Duodenal mucosa (tissue), 2 donors: ENCODE results near the gene CAPG.
"Not testable (repeated sequence)": the region's sequence is repeated elsewhere in the genome, so short reads cannot be mapped to it uniquely, and the experiment has no call there.

Experiments
- H3K27ac ChIP-seq: one replicate; pipeline ENCODE4 v1.7.0; 2013; ENCODE audit warnings: low read depth, low read length
- H3K27me3 ChIP-seq, 2 donors: one replicate each; pipeline ENCODE4 v1.7.0; 2013; ENCODE audit warnings: low read length in 2 of 2, control low read depth in 1 of 2; ENCODE audit not compliant: insufficient read depth in 2 of 2, control insufficient read depth in 1 of 2
- H3K36me3 ChIP-seq, 2 donors: one replicate each; pipeline ENCODE4 v1.7.0; 2013; ENCODE audit warnings: low read length in 2 of 2, control low read depth in 1 of 2; ENCODE audit not compliant: insufficient read depth in 2 of 2, control insufficient read depth in 1 of 2
- H3K4me1 ChIP-seq, 2 donors: one replicate each; pipeline ENCODE4 v1.7.0; 2013; ENCODE audit warnings: low read length in 2 of 2, control low read depth in 1 of 2; ENCODE audit not compliant: insufficient read depth in 2 of 2, control insufficient read depth in 1 of 2
- H3K4me3 ChIP-seq, 2 donors: one replicate each; pipeline ENCODE4 v1.7.0; 2013; ENCODE audit warnings: low read length in 2 of 2, low read depth in 1 of 2
- H3K9ac ChIP-seq, 2 donors: one replicate each; pipeline ENCODE4 v1.7.0; 2013; ENCODE audit warnings: low read length in 2 of 2, low read depth in 1 of 2
- H3K9me3 ChIP-seq, 2 donors: one replicate each; pipeline ENCODE4 v1.7.0; 2013; ENCODE audit warnings: low read length in 2 of 2, control low read depth in 1 of 2; ENCODE audit not compliant: control insufficient read depth in 1 of 2

CAPG gene

GRCh38 chr2:85421260-85422071 is 11.3 kb upstream of the CAPG start:
- Histone ChIP-seq H3K27me3 (no peaks in the 10 kb centered on the region), H3K4me3 (peak overlapping the region in 1 of 2 donors; percentile 43), H3K36me3 (no peaks in the 10 kb centered on the region), H3K27ac (peak overlapping the region; percentile 6), H3K9me3 (no peaks in the 10 kb centered on the region), H3K4me1 (peaks cover 33 to 34% of the 10 kb centered on the region in 2 donors), H3K9ac (peak overlapping the region; percentile 27 to 51)

- peaks cover 33 to 34% of the 10 kb centered on the region in 2 donors for H3K4me1 ChIP-seq
- peak overlapping the region; percentile 43 to 53 for H3K4me3 ChIP-seq
- no peaks in the 10 kb centered on the region for H3K27me3 ChIP-seq
- peak overlapping the region; percentile 27 to 51 for H3K9ac ChIP-seq
- H3K27ac ChIP-seq: peak overlapping the region; percentile 30
- no peaks in the 10 kb centered on the region for H3K36me3 ChIP-seq
- H3K9me3 ChIP-seq: no peaks in the 10 kb centered on the region
Measured at GRCh38 chr2:85420536-85421259, 10.5 kb upstream of the CAPG start.

- peaks cover 35 to 41% of the 10 kb centered on the region in 2 donors for H3K4me1 ChIP-seq
Measured at GRCh38 chr2:85419009-85419675, 9.0 kb upstream of the CAPG start.

GRCh38 chr2:85418132-85419008 is 8.2 kb upstream of the CAPG start, which contains the start of gene SH2D6:
Gene SH2D6 (plus strand): TSS chr2:85418714. CDS start chr2:85429466, 10,752 bp downstream.
- H3K36me3 ChIP-seq: no peaks in the 10 kb centered on the region
- peak within 1 kb of the TSS; percentile 81 to 85 for H3K9ac ChIP-seq
- peaks cover 41 to 42% of the 10 kb centered on the region in 2 donors for H3K4me1 ChIP-seq
- H3K9me3 ChIP-seq: no peaks in the 10 kb centered on the region
- H3K27me3 ChIP-seq: no peaks in the 10 kb centered on the region
- H3K27ac ChIP-seq: peak within 1 kb of the TSS; percentile 77
- H3K4me3 ChIP-seq: peak within 1 kb of the TSS; percentile 88 to 90

More at GRCh38 chr2:85419009-85419675, 9.0 kb upstream of the CAPG start:
- Histone ChIP-seq H3K4me3 (peak overlapping the region; percentile 88 to 90), H3K9ac (peak overlapping the region; percentile 81 to 85), H3K36me3 (no peaks in the 10 kb centered on the region), H3K27me3 (no peaks in the 10 kb centered on the region), H3K27ac (peak overlapping the region; percentile 77), H3K9me3 (no peaks in the 10 kb centered on the region)

- no peak overlapping the region for H3K9ac ChIP-seq
- peaks cover 33 to 39% of the 10 kb centered on the region in 2 donors for H3K4me1 ChIP-seq
- H3K27me3 ChIP-seq: no peaks in the 10 kb centered on the region
- H3K27ac ChIP-seq: no peak overlapping the region
- no peaks in the 10 kb centered on the region for H3K36me3 ChIP-seq
- no peak overlapping the region for H3K4me3 ChIP-seq
- no peaks in the 10 kb centered on the region for H3K9me3 ChIP-seq
Measured at GRCh38 chr2:85415980-85416650, 5.9 kb upstream of the CAPG start.

- H3K36me3 ChIP-seq: no peaks in the 10 kb centered on the region
- H3K9me3 ChIP-seq: no peaks in the 10 kb centered on the region
- H3K27ac ChIP-seq: no peak overlapping the region
- H3K4me3 ChIP-seq: no peak overlapping the region
- H3K9ac ChIP-seq: no peak overlapping the region
- peaks cover 34 to 38% of the 10 kb centered on the region in 2 donors for H3K4me1 ChIP-seq
- H3K27me3 ChIP-seq: no peaks in the 10 kb centered on the region
Measured at GRCh38 chr2:85414761-85415553, 4.8 kb upstream of the CAPG start.

GRCh38 chr2:85414421-85414759 is 4.2 kb upstream of the CAPG start:
- Histone ChIP-seq H3K4me1 (peaks cover 34 to 38% of the 10 kb centered on the region in 2 donors), H3K9ac (peak overlapping the region in 1 of 2 donors; percentile 71)
- not testable (repeated sequence) for H3K4me3 ChIP-seq, H3K9me3 ChIP-seq, H3K27me3 ChIP-seq, H3K36me3 ChIP-seq, H3K27ac ChIP-seq

- H3K27me3 ChIP-seq: no peaks in the 10 kb centered on the region
- H3K36me3 ChIP-seq: no peaks in the 10 kb centered on the region
- H3K9me3 ChIP-seq: no peaks in the 10 kb centered on the region
- H3K4me1 ChIP-seq: peaks cover 34 to 38% of the 10 kb centered on the region in 2 donors
- H3K9ac ChIP-seq: peak overlapping the region; percentile 1 to 71
- peak overlapping the region; percentile 61 to 66 for H3K4me3 ChIP-seq
- no peak overlapping the region for H3K27ac ChIP-seq
Measured at GRCh38 chr2:85413592-85414420, 3.6 kb upstream of the CAPG start.
